ENCODE measurements around the gene TMEM175.

- no peak for TF ChIP-seq CTCF (IDR thresholded peaks at IDR 0.05; ENCODE audit: low read depth, low read length)
- no peak for TF ChIP-seq EZH2phosphoT487 (IDR thresholded peaks at IDR 0.05; ENCODE audit: low read depth)
These were observed 20.8 kb downstream of the TMEM175 start for GRCh38 chr4:952881-953573.
